Uterus (tissue), 4 donors: ENCODE data around the gene ZBTB2. TPM values are rescaled to one million over a fixed set of nuclear protein-coding genes. Genes with fewer than 3 reads are reported as not detected.

Experiments
- DNase-seq, 2 donors: peaks; one replicate each; pipeline ENCODE4 v3.0.0-alpha.2; 2019 to 2020
- H3K27ac ChIP-seq, 2 donors: fragments of 200-600 bp; sonication (generic); 1 replicate in 1 of 2; 2 replicates in 1 of 2; pipeline ENCODE4 v1.5.1; 2016 to 2018
- H3K27me3 ChIP-seq, 2 donors: fragments of 200-600 bp; sonication (generic); one replicate each; pipeline ENCODE4 v1.5.1; 2018 to 2019; ENCODE audit warnings: control low read depth in 1 of 2
- H3K36me3 ChIP-seq, 2 donors: fragments of 200-600 bp; sonication (generic); one replicate each; pipeline ENCODE4 v1.5.1; 2019; ENCODE audit warnings: control low read depth in 1 of 2
- H3K4me1 ChIP-seq, 2 donors: fragments of 200-600 bp; sonication (generic); one replicate each; pipeline ENCODE4 v1.5.1; 2018 to 2019; ENCODE audit warnings: control low read depth in 1 of 2
- H3K4me3 ChIP-seq, 2 donors: fragments of 200-600 bp; sonication (generic); 1 replicate in 1 of 2; 2 replicates in 1 of 2; pipeline ENCODE4 v1.5.1; 2018 to 2019; ENCODE audit warnings: mild to moderate bottlenecking in 1 of 2
- H3K9me3 ChIP-seq, 2 donors: fragments of 200-600 bp; sonication (generic); one replicate each; pipeline ENCODE4 v1.5.1; 2019; ENCODE audit warnings: control low read depth in 1 of 2
- POLR2A ChIP-seq, 2 donors: fragments of 450-650 bp; IDR thresholded peaks; one replicate each; pipeline ENCODE4 v1.6.1; 2016; ENCODE audit warnings: antibody characterized with exemption in 2 of 2, mild to moderate bottlenecking in 1 of 2, moderate library complexity in 1 of 2
- intact Hi-C: fragments of 100-400 bp; cut with DNase I; formaldehyde crosslinking; loops from one replicate; pipeline ENCODE4 v1.15.1; 2023; ENCODE audit warnings: low total_unique reads
- total RNA-seq, 4 donors: library from RNA; depleted of rRNA in 3 of 4; stranded (reverse); fragments of >200 nt in 3 of 4; gene quantifications; one replicate each; pipeline versions ENCODE4 v1.1.0 to v1.2.4, GENCODE V29; 2014 to 2023
- TF ChIP-seq, protein P1 (sequence below), 4 experiments: fragments of 200-600 bp in 2 of 4; fragments of 450-650 bp in 2 of 4; sonication (generic) in 2 of 4; IDR thresholded peaks; one replicate each; pipeline ENCODE4 v1.5.1; 2016 to 2019; ENCODE audit warnings: antibody characterized with exemption in 4 of 4, mild to moderate bottlenecking in 2 of 4, moderate library complexity in 1 of 4
- donor health status: DM: yes; HTN: yes; CAD: no.

The ZBTB2 gene
- total RNA-seq, 4 donors from 2014 or later, result 3.6 to 17.5 (median 6.8) TPM

DNA sequence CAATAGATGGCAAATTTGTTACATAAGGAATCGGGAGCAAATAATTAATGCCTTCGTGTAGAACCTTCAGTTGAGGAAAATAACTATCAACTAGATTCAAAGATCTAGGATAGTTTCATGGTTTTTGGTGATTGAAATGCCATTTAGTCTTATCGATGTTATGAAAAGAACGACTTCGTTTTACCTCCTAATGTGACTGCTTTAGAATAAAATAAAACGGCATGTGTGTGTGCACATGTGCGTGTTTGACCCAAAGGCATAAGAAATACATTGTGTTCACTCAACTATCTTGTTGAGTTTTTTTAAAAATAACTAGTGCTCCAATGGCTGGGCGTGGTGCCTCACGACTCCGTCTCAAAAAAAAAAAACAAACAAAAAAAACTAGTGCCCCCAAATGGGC lies 37.6 kb downstream of the ZBTB2 start:
- intact Hi-C loops, result no loop called here
- Histone ChIP-seq H3K27me3 (no peaks in the 10 kb centered on the region), H3K27ac (no peak overlapping the region), H3K9me3 (no peaks in the 10 kb centered on the region), H3K4me3 (no peak overlapping the region), H3K4me1 (no peaks in the 10 kb centered on the region), H3K36me3 (no peaks in the 10 kb centered on the region)
- TF ChIP-seq POLR2A (IDR thresholded peaks at IDR 0.05), result no peak
- TF ChIP-seq, protein P1, sequence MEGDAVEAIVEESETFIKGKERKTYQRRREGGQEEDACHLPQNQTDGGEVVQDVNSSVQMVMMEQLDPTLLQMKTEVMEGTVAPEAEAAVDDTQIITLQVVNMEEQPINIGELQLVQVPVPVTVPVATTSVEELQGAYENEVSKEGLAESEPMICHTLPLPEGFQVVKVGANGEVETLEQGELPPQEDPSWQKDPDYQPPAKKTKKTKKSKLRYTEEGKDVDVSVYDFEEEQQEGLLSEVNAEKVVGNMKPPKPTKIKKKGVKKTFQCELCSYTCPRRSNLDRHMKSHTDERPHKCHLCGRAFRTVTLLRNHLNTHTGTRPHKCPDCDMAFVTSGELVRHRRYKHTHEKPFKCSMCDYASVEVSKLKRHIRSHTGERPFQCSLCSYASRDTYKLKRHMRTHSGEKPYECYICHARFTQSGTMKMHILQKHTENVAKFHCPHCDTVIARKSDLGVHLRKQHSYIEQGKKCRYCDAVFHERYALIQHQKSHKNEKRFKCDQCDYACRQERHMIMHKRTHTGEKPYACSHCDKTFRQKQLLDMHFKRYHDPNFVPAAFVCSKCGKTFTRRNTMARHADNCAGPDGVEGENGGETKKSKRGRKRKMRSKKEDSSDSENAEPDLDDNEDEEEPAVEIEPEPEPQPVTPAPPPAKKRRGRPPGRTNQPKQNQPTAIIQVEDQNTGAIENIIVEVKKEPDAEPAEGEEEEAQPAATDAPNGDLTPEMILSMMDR (IDR thresholded peaks at IDR 0.05), result no peak
- DNase-seq, result no peak

DNA sequence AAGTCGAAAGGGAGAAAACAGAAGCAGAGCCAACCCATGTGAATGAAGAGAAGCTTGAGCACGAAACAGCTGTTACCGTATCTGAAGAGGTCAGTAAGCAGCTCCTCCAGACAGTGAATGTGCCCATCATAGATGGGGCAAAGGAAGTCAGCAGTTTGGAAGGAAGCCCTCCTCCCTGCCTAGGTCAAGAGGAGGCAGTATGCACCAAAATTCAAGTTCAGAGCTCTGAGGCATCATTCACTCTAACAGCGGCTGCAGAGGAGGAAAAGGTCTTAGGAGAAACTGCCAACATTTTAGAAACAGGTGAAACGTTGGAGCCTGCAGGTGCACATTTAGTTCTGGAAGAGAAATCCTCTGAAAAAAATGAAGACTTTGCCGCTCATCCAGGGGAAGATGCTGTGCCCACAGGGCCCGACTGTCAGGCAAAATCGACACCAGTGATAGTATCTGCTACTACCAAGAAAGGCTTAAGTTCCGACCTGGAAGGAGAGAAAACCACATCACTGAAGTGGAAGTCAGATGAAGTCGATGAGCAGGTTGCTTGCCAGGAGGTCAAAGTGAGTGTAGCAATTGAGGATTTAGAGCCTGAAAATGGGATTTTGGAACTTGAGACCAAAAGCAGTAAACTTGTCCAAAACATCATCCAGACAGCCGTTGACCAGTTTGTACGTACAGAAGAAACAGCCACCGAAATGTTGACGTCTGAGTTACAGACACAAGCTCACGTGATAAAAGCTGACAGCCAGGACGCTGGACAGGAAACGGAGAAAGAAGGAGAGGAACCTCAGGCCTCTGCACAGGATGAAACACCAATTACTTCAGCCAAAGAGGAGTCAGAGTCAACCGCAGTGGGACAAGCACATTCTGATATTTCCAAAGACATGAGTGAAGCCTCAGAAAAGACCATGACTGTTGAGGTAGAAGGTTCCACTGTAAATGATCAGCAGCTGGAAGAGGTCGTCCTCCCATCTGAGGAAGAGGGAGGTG lies 38.7 kb downstream of the ZBTB2 start:
- H3K4me1 ChIP-seq, result no peaks in the 10 kb centered on the region
- no peaks in the 10 kb centered on the region for H3K27me3 ChIP-seq
- intact Hi-C loops, result no loop called here
- H3K4me3 ChIP-seq, result no peak overlapping the region
- no peaks in the 10 kb centered on the region for H3K9me3 ChIP-seq
- no peak for DNase-seq
- H3K27ac ChIP-seq, result no peak overlapping the region
- no peaks in the 10 kb centered on the region for H3K36me3 ChIP-seq
- TF ChIP-seq, protein P1 (IDR thresholded peaks at IDR 0.05), result no peak
- no peak for TF ChIP-seq POLR2A (IDR thresholded peaks at IDR 0.05)

DNA sequence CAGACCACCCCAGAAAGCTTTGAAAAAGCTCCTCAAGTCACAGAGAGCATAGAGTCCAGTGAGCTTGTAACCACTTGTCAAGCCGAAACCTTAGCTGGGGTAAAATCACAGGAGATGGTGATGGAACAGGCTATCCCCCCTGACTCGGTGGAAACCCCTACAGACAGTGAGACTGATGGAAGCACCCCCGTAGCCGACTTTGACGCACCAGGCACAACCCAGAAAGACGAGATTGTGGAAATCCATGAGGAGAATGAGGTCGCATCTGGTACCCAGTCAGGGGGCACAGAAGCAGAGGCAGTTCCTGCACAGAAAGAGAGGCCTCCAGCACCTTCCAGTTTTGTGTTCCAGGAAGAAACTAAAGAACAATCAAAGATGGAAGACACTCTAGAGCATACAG lies 39.6 kb downstream of the ZBTB2 start:
- no peaks in the 10 kb centered on the region for H3K36me3 ChIP-seq

DNA sequence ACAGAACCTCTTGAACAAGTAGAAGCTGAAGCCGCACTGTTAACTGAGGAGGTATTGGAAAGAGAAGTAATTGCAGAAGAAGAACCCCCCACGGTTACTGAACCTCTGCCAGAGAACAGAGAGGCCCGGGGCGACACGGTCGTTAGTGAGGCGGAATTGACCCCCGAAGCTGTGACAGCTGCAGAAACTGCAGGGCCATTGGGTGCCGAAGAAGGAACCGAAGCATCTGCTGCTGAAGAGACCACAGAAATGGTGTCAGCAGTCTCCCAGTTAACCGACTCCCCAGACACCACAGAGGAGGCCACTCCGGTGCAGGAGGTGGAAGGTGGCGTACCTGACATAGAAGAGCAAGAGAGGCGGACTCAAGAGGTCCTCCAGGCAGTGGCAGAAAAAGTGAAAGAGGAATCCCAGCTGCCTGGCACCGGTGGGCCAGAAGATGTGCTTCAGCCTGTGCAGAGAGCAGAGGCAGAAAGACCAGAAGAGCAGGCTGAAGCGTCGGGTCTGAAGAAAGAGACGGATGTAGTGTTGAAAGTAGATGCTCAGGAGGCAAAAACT lies 40.1 kb downstream of the ZBTB2 start:
- Histone ChIP-seq H3K9me3 (no peaks in the 10 kb centered on the region), H3K27ac (no peak overlapping the region), H3K4me3 (no peak overlapping the region), H3K27me3 (no peaks in the 10 kb centered on the region), H3K36me3 (no peaks in the 10 kb centered on the region), H3K4me1 (no peaks in the 10 kb centered on the region)
- no peak for TF ChIP-seq POLR2A (IDR thresholded peaks at IDR 0.05)
- TF ChIP-seq, protein P1 (IDR thresholded peaks at IDR 0.05), result no peak
- no peak for DNase-seq
- intact Hi-C loops, result no loop called here

More for the DNA sequence above, 39.6 kb downstream of the ZBTB2 start:
- H3K27me3 ChIP-seq, result no peaks in the 10 kb centered on the region
- intact Hi-C loops, result no loop called here
- H3K9me3 ChIP-seq, result no peaks in the 10 kb centered on the region
- TF ChIP-seq, protein P1 (IDR thresholded peaks at IDR 0.05), result no peak
- TF ChIP-seq POLR2A (IDR thresholded peaks at IDR 0.05), result no peak
- H3K4me3 ChIP-seq, result no peak overlapping the region
- H3K4me1 ChIP-seq, result no peaks in the 10 kb centered on the region
- H3K27ac ChIP-seq, result no peak overlapping the region
- DNase-seq, result no peak
